ENCODE data around the gene MEIKIN. TPM values are rescaled to one million over a fixed set of nuclear protein-coding genes. Genes with fewer than 3 reads are reported as not detected.

Gene MEIKIN
- total RNA-seq, 1 donor from 2014 or later = not detected

DNA sequence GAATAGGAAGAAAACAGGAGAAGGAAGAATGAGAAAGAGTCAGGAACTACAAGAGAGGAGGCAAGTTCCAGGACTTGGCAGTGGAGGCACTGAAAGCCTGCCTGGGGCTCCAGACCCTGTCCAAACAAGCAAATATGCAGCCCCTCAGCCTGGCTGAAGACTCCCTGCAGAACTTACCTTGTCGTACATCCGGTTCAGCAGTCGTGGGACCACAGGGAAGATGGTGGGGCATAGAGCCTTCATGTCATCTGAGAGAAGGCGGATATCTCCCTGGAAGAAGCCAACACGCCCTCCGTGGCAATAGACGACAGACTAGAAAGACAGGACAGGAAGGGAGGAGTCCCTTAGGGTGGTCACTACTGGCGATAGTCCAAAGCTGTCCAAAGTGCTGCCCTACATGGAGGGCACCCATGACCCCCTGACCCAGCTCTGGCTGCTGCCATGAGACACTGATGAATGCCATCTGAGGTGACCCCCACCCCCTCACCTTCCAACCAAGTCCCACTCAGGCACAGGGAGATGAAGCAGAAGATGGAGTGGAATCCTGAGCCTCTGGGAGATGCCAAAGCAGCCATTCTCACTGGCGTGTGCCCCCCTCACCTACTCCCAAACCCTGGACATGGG lies 27.7 kb upstream of the MEIKIN start:
- H3K27me3 Mint-ChIP-seq (ENCODE audit: unreplicated experiment) = peaks cover 1% of the 10 kb centered on the region
- no peaks in the 10 kb centered on the region for H3K9me3 Mint-ChIP-seq (ENCODE audit: unreplicated experiment)
- no peak for DNase-seq (ENCODE audit: low spot score)
- TF ChIP-seq CTCF (IDR thresholded peaks at IDR 0.05; ENCODE audit: unreplicated experiment) = no peak
- no peak overlapping the region for H3K27ac Mint-ChIP-seq (ENCODE audit: unreplicated experiment)
- peaks cover 5% of the 10 kb centered on the region for H3K36me3 Mint-ChIP-seq (ENCODE audit: low read depth, unreplicated experiment)
- H3K4me1 Mint-ChIP-seq (ENCODE audit: unreplicated experiment) = peaks cover 38% of the 10 kb centered on the region
- no peak overlapping the region for H3K4me3 Mint-ChIP-seq (ENCODE audit: unreplicated experiment)

DNA sequence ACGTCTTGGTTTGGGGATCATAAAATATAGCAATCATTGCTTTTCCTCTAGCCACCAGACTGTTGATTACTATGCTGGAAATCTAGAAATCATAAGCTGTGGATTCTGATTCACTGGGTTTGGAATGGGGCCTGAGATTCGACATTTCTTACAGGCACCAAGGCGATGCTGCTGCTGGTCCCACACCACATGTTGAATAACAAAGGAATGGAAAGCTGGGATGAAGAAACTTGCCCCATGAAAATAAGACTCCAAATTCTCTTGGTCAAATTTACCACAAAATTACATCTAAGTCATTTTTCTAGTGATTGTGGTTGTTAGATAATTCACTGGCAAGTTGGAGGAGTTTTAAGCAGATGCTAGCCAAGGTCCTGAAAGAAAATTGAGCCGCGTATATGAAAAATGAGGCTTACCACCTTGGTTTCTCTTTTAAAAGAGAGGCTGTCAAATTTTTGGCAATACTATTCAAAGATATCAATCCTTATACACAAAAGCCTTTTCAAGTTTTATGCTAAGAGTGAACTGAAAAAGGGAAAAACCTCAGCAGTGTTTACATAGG lies 23.0 kb upstream of the MEIKIN start:
- Mint-ChIP-seq H3K27ac (ENCODE audit: unreplicated experiment) (no peak overlapping the region), H3K4me3 (ENCODE audit: unreplicated experiment) (no peak overlapping the region), H3K4me1 (ENCODE audit: unreplicated experiment) (peaks cover 10% of the 10 kb centered on the region), H3K27me3 (ENCODE audit: unreplicated experiment) (peaks cover 1% of the 10 kb centered on the region), H3K36me3 (ENCODE audit: low read depth, unreplicated experiment) (peaks cover 5% of the 10 kb centered on the region), H3K9me3 (ENCODE audit: unreplicated experiment) (no peaks in the 10 kb centered on the region)
- TF ChIP-seq CTCF (IDR thresholded peaks at IDR 0.05; ENCODE audit: unreplicated experiment) = no peak
- no peak for DNase-seq (ENCODE audit: low spot score)

DNA sequence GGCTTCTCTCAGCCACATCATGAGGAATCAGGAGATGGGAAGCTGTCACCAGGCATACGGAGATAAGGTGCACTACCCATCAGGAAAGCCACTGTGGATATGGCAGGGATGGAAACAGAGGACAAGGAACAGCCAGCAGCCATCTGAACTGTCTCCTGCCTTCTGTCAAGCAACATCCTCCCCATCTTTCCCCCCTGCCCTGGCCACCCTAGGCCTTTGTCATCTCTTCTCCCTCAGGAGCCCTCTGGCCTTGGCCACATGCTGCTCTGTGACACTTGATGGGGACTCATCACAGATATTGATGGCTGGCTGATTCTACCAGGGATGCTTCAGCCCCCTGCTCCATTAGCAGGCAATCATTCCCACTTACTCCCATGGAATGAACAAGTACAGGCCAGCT lies 21.1 kb upstream of the MEIKIN start:
- H3K4me3 Mint-ChIP-seq (ENCODE audit: unreplicated experiment) = no peak overlapping the region
- no peak for TF ChIP-seq CTCF (IDR thresholded peaks at IDR 0.05; ENCODE audit: unreplicated experiment)
- no peaks in the 10 kb centered on the region for H3K36me3 Mint-ChIP-seq (ENCODE audit: low read depth, unreplicated experiment)
- H3K27ac Mint-ChIP-seq (ENCODE audit: unreplicated experiment) = no peak overlapping the region
- H3K27me3 Mint-ChIP-seq (ENCODE audit: unreplicated experiment) = no peaks in the 10 kb centered on the region
- H3K4me1 Mint-ChIP-seq (ENCODE audit: unreplicated experiment) = no peaks in the 10 kb centered on the region
- no peaks in the 10 kb centered on the region for H3K9me3 Mint-ChIP-seq (ENCODE audit: unreplicated experiment)
- no peak for DNase-seq (ENCODE audit: low spot score)

GRCh38 chr5:131965826-131966415 lies 20.5 kb upstream of the MEIKIN start:
- Mint-ChIP-seq H3K4me3 (ENCODE audit: unreplicated experiment) (no peak overlapping the region), H3K9me3 (ENCODE audit: unreplicated experiment) (no peaks in the 10 kb centered on the region), H3K36me3 (ENCODE audit: low read depth, unreplicated experiment) (no peaks in the 10 kb centered on the region), H3K27me3 (ENCODE audit: unreplicated experiment) (no peaks in the 10 kb centered on the region), H3K27ac (ENCODE audit: unreplicated experiment) (no peak overlapping the region), H3K4me1 (ENCODE audit: unreplicated experiment) (no peaks in the 10 kb centered on the region)
- no peak for TF ChIP-seq CTCF (IDR thresholded peaks at IDR 0.05; ENCODE audit: unreplicated experiment)
- no peak for DNase-seq (ENCODE audit: low spot score)

GRCh38 chr5:131959906-131960305 lies 14.4 kb upstream of the MEIKIN start:
- Mint-ChIP-seq H3K4me1 (ENCODE audit: unreplicated experiment) (no peaks in the 10 kb centered on the region), H3K36me3 (ENCODE audit: low read depth, unreplicated experiment) (no peaks in the 10 kb centered on the region), H3K27ac (ENCODE audit: unreplicated experiment) (no peak overlapping the region), H3K27me3 (ENCODE audit: unreplicated experiment) (no peaks in the 10 kb centered on the region), H3K9me3 (ENCODE audit: unreplicated experiment) (no peaks in the 10 kb centered on the region), H3K4me3 (ENCODE audit: unreplicated experiment) (no peak overlapping the region)
- no peak for DNase-seq (ENCODE audit: low spot score)
- TF ChIP-seq CTCF (IDR thresholded peaks at IDR 0.05; ENCODE audit: unreplicated experiment) = no peak
